HG03520 (cell line): ENCODE data around the gene SPNS3.

ENCODE experiments used
- ATAC-seq: cut with Tn5 transposase; IDR thresholded peaks from one replicate; pipeline ENCODE4 v1.9.1; 2021; ENCODE audit warnings: mild to moderate bottlenecking, moderate library complexity; ENCODE audit not compliant: unreplicated experiment

The SPNS3 gene

DNA sequence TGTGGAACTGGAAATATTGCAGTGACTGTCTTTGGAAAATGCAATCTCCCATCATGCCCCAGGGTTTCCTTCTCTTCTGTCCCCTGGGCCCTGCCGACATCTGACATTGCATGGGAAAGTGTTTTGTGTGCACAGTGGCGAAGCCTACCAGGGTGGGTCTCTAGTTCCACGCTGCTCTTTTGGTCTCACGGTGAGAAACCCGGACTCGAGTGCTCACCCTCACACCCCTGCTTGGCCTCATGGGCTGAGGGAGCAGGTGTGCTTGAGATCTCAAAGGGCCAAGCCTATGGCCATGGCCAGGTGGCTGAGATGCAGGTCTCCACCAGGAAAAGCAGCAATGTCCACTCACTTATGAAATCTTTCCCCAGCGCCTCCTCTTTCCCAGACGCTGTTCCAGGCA, 32.0 kb downstream of the SPNS3 start:
- no peak for ATAC-seq

DNA sequence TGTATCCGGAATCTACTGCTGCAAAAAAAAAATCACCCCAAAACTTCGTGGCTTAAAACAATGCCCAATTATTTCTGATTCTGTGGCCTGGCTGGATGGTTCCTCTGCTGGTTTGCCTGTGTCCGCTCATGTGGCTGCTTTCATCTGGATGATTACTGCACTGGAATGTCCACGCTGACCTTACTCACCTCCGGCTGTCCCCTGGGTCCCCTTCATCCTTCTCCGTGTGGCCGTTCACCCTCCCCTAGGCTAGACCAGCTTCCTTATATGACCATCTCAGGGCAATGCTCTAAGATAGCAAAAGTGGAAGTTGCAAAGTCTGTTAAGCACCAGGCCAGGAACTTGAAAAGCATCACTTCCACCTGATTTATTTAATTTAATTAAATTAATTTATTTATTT, 33.5 kb downstream of the SPNS3 start:
- ATAC-seq = no peak

DNA sequence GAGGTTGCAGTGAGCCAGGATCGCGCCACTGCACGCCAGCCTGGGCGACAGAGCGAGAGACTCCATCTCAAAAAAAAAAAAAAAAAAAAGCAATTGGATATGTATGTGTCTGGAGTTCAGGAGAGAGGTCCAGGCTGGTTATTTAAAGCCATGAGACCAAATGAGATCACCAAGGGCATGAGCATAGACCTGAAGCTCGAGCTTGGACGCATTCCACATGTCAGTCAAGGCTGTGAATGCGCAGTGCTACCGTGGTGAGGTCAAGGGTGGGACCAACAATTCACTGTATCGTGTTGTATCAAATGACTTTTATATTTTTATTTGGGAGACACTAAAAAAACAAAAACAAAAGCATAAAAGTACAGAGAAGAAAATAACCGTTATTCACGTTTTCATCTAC, 35.8 kb downstream of the SPNS3 start:
- no peak for ATAC-seq

DNA sequence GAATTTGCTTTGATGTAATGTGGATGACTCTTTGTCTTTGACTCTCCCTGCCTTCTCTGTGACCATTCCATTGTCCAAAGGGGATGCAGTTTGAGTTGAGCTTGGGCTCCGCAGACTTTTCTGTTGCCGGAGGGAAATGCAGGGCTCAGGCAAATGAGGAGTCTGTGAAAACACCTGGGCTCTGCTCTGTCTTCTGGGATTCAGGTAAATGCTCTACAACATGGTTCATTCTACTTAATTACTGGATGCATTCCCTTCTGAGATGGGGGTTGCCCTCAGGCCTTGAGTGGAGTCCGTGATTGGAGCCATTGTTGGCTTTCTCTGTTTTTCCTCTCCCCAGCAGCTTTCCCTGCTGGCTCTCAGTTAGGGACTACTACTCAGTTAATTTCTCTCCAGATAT, 38.5 kb downstream of the SPNS3 start:
- ATAC-seq = no peak

DNA sequence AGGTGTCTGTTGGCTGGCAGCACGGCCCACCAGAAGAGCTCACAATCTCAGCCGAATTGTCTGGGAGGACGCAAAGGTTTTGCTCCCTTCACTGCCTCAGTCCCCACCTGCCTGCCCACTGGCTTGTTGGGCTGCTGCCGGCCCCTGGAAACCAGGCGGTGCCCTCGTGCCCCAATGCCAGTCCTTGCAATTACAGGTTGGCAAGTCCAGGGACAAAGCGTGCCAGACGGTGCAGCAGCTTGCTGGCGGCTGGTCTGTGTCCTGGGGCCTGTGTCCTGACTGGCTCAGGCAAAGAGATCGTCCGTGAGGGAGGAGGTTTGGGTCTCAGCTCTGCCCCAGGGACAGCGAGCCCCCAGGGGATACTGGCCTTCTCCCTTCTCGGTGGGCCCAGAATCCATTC, 40.4 kb downstream of the SPNS3 start:
- no peak for ATAC-seq

DNA sequence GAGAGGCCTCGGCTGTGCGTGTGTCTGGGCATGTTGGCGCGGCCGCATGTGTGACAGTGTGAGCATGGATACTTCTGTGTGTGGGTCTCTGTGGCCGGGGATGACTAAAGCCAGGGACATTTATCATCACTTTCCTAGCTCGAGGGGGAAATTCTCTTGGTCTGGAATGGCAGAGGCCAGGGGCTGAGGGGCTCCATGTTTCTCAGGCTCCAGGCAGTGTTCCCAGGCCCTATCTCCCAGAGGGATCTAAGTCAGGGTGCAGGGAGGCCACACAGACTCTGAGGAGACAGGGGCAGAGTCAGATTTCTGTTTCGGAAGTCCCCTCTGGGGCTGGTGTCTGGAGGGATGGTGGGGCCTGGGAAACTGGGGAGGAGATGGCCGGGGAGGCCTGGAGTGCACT, 41.3 kb downstream of the SPNS3 start:
- no peak for ATAC-seq

DNA sequence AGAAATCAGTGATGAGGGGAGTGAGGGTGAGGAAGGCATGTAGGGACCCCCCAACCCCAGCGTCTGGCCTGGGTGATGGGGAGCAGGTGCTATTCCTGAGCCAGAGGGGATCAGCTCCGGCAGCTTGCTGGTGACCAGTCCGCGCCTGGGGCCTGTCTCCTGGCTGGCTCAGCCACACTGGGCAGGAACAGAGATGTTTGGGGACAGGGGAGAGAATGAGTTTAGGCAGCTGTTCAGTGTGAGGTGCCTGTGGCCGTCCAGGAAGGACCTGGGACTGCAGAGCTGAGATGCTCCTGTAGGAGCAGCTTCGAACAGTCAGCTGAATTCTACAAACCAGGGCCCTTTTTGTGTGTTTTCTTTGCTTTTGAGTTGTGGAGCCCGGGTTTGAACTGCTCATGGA, 41.7 kb downstream of the SPNS3 start:
- ATAC-seq = no peak

DNA sequence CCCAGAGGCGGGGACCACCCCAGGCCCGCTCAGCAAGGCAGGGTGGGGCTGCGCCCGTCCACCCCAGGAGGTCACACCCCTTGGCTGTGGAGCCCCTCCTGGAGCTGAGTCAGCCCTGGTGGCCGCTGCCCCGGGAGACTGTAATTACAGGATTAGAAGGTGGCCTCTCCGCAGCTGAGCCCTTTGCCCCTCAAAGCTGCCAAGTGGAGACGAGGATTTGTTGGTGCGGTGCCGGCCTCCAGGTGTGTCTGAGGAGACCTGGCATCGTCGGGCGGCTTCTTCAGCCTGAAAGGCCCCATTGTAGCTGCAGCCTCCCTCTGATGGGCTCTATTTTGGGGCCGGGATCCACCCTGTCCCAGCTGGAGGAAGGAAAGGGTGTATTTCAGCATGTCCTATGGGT, 42.3 kb downstream of the SPNS3 start:
- no peak for ATAC-seq

DNA sequence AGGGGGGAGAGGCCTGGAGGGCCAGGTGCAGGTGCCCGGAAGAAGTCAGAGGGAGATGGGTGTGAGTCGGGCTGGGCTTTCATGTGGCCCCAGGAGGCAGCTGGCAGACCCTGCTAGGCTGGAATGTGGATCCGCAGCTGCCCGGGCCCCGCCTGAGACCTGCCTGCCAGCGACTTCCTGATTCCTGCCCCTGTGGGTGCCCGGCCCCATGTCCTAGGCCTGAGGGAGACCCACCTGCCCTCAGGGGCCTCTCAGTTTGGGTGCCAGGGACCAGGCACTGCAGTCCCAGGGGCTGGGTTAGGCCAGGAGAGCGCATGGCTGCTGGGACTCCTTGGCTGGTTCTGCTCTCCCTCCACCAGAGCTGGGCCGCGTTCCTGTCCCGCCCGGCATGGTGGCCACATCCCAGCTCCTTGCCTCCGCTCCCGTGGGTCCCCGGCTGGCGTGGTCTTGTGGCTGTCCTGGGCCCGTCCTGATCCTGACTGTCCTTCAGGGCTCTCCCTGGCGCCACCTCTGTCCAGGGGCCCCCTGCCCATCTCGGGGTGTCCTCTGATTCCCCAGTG, 42.9 kb downstream of the SPNS3 start:
- ATAC-seq = no peak

DNA sequence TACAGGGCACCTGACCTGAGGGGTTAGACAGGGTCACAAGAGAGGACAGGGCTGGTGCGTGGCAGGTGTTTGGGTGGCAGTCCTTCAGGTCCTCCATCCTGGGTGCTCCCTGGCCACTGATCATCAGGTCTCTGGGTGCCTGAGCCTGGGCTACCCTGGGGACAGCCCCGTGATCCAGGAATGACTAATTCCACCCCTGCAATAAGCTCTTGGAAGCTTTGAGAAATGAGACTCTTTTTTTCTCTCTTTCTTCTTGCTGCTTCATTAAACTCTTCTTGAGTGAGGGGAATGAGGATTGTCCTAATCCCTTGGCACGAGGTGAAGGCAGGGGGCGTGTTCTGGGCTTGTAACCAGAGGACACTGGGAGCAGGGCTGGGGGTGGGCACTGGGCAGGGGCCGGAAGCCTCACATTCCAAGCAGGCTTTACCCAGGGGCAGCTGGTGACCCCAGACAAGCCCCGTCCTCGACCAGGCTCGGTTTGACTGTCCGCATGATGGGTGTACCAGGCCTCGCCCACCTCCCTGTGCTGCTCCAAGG, 43.6 kb downstream of the SPNS3 start:
- no peak for ATAC-seq

DNA sequence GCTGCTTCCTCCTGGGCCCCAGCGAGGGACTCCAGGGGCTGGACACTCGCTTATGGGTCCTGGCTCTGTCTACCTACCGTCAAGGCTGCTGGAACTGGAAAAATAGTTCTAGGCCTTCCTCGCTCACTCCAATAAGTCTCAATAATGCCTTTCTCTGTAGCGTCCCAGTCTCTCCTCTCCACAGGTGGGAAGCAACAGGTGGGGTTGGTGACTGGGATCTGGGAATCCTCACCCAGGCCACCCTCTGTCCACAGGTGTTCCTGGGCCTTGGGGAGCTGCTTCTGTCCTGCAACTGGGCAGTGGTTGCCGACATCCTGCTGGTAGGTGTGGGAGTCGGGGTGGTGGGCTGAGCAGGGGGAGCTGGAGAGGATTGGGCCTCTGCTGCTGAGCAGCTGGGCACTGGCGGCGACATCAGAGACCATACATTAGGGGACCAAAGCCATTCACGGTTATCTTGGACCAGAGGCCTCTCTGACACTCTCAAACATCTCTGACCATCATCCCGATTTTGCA, 44.6 kb downstream of the SPNS3 start:
- ATAC-seq = no peak

DNA sequence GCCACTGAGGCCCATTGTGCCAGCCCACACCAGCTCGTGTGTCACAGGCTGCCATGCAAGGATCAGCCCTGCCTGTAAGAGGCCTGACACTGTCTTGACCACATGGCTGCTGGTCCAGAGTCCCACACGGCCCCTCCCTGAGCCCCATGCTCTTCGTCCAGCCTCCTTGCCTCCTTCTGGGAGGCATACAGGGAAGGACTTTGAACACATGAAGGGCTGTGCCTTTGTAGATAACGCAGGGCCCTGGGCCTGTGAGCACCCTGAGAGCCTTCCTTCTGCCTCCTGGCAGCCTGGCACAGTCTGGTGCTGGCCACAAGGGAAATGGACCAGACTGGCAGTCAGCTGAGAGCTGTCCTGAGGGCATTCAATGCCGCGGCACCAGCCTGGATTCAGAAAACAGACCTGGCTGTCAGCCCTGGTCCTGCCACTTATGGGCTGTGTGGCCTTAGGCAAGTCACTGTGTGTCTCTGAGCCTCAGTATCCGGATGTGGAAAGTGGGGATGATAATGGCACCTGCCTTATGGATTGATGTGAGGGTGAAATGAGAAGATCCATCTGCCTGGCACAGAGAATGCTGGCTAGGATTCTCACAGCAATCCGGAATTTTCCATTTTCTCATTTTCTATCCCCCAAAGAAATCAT, 45.7 kb downstream of the SPNS3 start:
- ATAC-seq = no peak

DNA sequence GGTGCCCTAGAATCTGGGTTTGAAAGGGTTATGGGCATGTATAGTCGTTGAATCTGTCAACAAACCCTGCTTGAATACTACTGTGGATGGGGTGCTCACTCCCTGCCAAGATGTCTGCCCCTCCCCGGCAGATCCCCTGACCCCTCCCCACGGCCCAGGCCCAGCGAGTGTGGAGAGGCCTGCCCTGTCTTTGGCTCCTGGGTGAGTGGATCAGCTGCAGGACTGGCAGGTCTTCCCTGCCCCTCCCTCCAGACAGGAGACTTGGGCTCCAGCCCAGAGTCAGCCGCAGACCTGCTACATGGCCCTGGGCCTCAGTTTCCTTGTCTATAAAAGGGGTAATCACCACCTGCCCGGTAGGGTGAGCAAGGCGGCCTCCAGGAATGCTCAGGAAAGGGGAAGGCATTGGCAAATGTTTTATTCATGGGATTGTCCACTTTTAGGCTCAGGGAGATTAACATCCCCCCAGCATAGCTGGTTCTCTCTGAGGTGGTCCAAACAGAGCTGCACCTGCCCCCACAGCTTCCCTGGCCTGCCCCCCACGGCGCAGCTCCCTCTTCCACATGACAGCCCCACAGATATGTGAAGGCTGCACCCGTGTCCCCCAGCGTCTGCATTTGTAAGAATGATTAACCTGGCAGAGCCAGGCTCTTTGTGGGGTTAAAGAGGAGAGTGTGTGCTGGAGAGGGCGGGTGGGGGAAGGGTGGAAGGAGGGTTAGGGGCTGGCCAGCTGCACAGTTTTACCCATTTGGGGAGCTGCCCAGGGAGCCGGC, 46.4 kb downstream of the SPNS3 start:
- no peak for ATAC-seq

DNA sequence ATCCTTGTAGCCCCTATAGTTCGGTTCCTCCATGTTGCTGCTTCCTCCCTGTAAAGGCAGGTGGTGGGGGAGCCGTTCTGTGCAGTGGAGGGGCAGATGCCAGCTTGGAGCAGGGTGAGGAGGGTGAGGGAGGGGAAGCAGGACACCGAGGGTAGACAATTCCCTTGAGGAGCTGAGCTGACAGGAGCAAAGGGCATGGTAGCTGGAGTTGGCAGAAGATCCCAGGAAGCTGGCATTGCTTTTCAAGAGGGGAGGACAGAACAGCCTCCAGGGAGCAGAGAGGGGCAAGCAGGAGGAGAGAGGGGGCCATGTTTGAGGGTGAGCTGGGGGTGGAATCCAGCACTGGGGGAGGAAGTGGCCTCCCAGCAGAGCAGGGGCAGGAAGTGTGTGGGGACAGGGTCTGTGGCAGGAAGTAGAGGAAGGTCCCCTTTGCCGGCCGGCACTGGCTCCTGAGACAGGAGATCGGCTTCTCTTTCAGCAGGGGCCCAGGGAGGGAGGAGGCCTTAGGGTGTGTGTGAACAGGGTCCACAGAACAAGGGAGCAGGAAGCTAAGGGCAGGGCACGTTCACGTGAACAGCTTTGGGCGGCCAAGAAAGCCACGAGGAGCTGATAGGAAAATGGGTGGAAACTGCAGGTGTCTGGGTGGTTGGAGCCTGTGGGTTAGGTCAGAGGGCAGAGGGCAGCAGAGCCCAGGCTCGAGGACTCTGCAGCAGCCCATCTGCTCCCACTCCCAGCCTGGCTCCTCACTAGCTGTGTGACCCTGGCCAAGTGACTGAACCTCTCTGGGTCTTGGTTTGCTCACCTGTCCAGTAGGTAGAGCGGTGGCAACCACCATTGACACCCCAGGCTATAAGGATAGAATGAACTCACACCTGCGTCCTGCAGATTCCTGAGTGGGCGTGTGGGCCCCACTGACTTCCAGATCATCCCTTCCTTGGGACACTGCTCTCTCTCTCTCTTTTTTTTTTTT, 47.5 kb downstream of the SPNS3 start:
- ATAC-seq = no peak

DNA sequence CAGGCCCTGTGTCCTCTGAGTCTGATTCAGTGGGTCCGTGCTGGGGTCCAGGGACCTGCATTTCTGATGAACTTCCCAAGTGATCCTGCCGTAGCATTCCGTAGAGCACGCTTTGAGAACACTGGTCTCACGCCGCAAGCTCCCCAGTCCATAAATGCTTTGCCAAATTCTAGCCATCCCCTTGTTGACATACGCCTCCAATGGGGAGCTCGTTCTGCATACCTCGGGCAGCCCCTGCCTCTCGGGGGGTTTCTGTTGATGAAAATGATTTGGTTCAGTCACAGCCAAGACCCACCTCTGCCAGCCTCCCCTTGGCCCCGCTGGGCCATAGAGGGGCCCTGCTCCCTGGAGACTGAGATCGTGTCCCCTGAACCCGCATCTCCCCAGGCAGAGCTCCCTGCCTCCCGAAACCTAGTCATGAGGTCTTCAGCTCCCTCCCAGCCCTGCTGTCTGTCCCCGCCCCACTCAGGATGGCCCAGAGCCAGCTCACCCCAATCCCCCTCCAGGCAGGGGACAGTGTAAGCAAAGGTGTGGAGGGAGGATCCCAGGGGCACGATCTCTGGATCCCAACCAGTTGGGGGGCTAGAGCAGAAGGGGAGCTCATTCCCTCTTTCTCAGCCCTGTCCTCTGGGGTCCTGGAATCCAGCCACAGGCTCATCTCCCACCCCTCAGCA, 48.7 kb downstream of the SPNS3 start:
- no peak for ATAC-seq

DNA sequence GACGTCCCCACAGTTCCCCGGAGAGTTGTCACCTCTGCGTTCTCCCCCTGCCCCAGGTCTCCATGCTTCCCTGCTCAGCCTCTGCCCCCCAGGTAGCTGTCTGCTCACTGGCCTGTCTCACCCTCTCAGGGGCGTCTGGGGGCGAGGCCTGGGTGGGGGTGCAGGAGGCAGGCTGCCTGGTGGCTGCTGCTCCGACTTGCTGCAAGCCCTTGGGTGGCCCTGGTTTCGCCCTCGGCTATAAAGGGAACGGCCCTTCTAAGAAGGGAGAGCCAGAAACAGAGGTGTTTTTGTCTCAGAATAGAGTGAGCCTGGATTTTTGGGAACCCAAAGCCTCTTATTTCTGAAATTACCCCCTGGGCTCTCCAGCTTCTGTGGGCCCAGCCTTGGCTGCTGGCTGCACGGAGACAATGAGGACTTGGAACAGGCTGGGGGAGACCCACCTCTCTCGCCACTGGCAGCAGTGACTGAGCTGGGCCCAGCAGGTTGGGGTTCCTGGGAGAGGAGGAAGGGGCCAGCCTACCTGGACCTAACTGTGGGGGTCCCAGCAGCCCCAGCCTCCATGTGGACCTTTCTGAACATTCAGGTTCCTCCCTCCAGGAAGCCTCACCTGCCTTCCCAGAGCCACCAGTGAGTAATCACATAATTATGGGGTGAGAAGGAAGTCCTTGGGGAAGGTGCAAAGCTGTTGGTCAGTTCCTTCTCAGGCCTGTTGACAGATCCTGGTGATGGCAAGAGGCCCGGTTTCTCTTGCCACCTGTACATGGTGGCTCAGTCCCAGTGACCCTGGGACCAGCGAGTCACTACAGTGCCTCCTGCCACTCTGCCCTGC, 49.5 kb downstream of the SPNS3 start:
- ATAC-seq = no peak

DNA sequence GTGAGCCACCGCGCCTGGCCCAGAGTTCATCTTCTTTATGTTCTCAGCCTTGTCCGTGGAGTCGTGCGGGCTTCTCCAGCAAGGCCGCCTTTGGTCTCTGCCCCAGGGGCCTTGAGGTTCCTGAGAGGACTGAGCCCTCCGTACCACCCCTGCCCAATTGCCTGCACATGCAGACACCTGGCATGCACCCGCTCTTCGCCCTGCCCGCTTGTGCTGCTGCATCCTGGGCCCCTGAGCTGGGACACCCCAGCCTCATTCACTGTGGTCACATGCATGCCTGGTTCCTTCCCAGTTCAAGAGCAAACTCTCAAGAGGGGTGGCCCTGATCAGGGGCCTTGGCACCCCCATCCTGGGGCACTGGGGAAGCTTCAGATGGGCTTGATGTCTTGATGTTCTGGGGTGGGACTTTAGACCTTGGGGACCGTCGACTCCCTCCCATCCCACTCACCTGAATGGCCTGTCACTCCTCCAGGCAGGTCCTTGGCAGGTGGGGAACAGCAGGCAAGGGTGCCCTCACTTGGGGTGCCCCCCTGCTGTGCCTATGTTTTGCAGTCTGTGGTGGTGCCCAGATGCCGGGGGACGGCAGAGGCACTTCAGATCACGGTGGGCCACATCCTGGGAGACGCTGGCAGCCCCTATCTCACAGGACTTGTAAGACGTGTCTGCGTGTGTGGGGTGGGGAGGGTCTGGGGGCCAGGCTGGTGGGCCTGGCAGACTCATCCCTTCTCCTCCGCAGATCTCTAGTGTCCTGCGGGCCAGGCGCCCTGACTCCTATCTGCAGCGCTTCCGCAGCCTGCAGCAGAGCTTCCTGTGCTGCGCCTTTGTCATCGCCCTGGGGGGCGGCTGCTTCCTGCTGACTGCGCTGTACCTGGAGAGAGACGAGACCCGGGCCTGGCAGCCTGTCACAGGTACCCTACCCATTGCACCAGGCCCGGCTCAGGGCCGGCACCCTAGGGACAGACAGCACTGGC, 52.2 kb downstream of the SPNS3 start:
- no peak for ATAC-seq

DNA sequence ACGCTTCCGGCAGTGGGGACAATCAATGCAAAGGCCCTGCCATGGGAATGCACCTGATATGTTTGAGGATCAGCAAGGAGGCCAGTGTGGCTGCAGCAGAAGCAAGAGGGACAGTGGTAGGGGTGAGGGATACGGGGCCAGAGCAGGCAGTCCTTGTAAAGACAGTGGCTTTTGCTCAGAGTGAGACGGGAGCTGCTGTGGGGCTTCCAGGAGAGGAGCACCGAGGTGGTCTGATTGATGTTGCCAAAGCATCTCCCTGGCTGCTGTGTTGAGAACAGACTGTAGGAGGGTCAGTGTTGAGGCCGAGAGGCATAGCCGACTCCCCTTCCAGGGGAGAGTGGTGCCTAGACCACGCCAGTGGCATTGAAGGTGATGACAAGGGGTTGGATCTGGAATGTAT, 53.6 kb downstream of the SPNS3 start:
- no peak for ATAC-seq
